UCSD-AML1 (cell line): ENCODE measurements around the gene AMBP.

Source experiments
- DNase-seq: peaks from one replicate; lab custom pipeline; 2025; ENCODE audit not compliant: unreplicated experiment; lab: John Stamatoyannopoulos, UW

AMBP gene

DNA sequence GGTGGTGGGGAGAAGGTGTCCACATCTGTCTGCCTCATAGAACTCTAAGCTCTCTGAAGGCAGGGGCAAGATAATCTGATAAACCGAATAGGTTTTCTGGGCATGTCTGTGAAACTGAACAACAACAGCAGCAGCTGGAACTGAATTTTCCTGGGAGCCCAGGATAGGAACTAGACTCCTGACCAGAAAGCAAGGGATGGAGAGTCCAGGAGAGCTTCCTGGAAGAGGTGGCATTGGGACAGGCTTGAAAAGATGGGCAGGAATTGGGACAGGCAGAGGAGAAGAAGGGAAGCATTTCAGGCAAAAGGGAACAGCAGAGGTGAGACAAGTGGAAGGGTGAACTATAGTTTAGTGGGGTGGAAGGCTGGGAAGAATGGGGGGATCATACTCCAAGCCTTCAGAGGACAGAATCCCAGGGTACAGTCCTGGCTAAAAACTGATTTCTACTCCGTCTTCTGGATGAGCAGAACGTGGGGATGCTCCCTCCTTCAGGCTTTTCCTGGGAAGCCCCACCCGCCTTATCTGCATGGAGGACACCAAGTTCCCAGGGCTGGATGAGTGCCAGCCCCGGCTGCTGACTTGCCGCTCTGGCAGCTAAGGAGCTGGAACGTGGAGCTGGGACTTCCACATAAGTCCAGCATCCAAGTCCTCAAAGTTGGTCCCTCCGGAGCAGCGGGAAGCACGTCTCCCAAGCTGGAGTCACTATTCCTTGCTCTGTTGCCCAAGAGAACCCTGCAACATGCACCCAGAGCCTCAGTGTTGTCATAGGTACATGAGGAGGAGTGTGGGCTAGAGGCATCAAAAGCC is 34.9 kb upstream of the AMBP start:
- DNase-seq, result no peak

- DNase-seq, result no peak
Observed at GRCh38 chr9:114112325-114112724, 34.2 kb upstream of the AMBP start.

DNA sequence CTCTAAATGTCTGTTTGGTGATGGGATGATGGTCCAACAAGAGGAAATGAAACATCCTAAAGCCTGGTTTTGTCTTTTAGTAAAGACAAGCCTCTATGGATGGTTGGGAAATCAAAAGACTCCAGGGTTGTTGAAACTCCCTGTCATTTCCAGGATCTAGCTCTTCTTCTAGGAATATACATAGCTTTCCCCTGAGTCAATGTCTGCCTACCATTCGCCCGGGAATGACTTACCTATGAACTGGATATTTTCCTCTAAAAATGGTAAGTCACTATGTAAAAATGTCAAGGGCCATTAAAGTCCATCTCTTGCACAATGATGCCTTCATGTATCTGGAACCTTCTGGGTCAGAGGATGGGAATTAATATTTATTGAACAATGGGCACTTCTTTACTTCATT is 32.1 kb upstream of the AMBP start:
- no peak for DNase-seq

DNA sequence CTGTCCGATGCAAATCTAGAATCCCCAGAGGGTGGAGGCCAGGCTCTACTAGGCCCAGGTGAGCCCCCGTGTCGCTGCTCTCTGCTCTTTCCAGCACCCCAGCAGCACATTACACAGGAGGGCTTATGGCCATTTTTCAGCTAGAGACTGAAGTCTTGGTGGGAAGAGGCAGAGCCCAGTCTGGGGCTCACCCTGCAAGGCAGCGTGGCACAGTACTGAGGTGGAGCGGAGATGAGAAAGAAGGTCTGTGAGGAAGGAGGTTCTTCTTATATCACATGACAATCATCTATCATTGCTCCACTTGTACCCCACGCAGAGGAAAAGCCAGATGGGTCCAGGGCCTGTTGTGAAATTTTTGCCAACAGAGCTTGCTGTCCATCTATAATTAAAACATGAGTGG is 31.0 kb upstream of the AMBP start:
- DNase-seq, result no peak

DNA sequence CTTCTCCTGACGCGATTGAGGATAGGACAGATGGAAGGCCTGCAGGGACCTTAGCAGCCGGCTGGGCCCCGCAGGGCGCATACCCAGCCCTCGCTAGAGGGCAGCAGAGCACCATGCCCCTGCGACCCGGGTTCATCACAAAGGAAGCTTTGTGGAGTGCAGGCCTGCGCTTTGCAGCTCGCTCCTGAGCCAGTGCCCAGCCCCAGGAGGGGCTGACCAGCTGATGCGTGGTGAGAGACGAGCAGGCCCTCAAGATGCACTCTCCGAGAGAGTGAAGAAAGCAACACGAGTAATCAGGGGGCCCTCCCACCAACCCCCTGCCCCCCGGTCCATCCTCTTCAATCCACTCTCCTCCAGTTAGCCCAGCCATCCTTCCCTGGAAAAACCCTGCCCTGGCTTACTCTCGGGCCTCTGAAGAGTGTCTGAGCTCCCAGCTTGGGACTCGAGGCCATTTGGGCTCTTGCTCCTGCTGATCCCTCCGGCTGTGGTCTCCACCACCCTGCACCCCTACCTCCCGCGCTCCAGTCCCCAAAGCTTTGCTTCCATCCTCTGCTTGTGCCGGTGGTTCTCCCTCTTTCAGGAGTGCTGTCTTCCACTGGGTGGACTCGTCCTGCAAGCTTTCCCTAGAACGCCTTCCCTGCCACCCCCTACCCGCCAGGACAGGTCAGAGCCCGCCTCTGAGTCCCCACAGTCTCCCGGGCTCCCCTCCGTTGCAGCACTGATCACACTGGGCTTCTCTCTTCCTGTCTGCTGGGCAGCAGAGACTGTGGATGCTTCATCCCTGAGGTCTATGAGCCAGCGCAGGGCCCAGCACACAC is 30.1 kb upstream of the AMBP start:
- peak; percentile 72 for DNase-seq

DNA sequence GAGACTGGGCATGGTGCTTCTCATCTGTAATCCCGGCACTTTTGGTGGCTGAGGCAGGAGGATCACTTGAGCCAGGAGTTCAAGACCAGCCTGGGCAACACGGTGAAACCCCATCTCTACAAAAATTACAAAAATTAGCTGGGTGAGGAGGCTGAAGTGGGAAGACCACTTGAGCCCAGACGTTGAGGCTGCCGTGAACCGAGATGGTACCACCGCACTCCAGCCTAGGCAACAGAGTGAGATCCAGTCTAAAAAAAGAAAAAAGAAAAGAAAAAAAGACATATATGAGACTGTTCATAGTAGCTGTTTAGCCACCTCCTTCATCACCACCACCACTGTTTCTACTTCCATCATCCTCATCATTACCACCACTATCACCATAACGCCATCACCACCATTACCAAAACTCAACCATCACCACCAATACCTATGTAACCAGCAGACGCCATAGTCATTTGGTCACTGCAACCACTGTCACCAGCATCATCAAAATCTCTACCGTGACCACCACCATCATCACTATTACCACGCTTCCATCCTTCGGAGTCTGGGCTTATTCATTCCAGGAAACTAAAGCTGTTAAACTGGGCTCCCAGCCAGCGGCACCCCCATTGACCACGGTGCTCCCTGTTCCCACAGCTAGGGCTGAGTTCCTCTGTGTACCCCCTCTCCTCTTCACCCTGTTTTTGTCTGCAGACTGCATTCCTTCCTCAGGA is 29.3 kb upstream of the AMBP start:
- no peak for DNase-seq

DNA sequence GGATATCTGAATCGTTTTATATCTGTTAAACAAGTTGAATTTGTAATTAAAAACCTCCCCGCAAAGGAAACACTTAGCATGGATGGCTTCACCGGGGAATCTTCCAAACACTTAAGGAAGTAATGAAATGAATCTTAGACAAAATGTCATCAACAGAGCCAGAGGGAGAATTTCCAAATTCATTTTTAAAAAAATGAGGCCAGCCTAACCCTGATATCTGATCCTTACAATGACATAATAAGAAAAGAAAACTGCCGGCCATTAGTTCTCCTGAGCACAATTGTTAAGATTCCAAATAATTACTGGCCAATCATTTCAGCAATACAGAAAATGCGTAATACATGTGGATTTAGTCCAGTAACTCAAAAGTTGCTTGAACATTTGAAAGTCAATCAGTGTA is 27.1 kb upstream of the AMBP start:
- no peak for DNase-seq

DNA sequence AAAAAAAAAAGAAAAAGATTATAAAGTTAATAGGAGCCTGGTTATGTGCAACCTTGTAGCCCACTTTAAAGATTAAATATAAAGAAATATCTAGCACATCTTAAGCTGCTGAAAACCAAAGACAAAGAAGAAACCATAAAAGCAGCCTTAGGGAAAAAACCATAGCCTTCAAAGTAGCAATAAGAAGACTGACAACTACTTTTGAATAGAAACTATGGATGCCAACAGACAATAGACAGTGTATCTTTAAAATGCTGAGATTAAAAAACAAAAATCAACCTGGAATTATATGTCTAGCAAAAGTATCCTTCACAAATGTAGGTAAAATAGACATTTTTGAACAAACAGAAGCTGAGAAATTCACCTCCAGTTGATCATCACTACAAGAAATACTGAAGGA is 24.4 kb upstream of the AMBP start:
- DNase-seq, result no peak

DNA sequence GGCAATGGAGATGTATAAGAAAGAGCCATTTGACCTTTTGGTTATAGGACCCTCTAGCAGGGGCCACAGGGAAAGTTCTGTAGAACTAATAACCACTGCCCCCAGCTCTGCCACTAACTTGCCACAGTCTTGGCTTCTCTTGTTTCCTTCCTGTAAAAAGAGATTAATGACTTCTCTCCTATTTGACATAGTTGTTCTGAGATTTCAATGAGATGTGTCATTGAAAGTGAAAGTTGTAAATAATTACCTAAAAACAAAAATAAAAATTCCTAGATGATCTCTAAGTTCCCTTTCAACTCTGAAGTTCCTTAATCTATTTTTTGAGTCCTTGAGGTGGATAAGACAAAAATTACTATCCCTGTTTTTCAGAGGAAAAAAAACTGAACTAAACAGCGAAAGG is 22.4 kb upstream of the AMBP start:
- DNase-seq, result no peak

GRCh38 chr9:114099669-114100270 is 21.7 kb upstream of the AMBP start:
- no peak for DNase-seq

- no peak for DNase-seq
Observed at GRCh38 chr9:114098936-114099668, 21.0 kb upstream of the AMBP start, which contains the start of gene KIF12. TSS of gene KIF12 (minus strand) at chr9:114099292. CDS start at chr9:114099276, 16 bp downstream.

DNA sequence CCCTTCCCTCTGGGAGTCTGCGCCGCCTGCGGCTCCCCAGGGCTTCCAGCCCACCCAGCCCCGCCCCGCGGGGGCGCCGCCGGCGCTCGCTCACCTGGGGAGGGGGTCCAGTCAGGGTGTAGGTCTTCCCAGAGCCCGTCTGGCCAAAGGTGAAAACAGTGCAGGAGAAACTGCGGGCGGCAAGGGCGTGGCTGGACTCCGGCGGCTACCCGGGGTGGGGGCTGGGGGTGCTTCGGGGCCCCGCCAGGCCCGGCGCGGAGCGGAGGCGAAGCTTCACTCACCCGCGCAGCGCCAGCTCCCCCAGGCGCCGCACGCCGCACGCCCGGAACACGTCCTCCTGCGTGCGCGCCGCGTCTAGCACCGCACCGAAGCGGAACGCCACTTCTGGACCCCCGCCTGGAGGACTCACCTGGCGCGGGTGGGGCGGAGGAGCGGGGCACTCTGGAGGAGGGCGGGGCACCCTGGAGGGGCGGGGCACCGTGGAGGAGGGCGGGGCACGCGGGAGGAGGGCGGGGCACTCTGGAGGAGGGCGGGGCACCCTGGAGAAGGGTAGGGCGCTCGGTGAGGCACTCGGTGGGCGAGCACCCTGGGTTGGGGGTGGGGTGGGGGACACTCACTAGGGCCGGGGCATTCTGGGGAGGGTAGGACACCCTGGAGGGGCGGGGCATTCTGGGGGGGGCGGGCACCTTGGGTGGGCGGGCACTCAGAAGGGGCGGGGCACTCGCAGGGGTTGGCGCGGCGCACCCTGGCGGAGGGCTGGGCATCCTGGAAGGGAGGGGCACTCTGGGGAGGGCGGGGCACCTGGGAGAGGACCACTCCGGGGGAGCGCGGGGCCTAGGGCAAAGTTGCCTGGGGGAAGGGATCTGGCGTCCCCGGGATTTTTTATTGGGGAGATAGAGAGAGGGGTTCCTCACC is 20.2 kb upstream of the AMBP start:
- no peak for DNase-seq

DNA sequence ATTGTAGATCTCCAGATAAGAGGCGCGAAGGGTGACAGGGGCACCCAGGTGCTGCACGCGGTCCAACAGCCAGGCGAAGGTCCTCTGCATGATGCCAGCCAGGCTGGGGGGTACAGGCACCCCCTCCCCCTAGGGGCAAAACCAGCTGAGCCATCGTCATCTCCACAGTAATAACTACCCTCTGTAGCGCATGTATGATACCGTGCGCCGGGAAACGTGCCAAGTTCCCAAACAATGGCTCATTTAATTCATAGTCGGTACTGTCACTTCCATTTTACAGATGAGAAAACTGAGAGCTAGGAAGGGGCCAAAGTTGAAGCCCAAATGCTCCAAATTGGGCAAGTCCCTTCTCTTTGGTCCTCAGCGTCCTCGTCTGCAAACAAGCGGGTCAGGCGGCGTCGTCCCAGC is 19.5 kb upstream of the AMBP start:
- DNase-seq, result no peak

DNA sequence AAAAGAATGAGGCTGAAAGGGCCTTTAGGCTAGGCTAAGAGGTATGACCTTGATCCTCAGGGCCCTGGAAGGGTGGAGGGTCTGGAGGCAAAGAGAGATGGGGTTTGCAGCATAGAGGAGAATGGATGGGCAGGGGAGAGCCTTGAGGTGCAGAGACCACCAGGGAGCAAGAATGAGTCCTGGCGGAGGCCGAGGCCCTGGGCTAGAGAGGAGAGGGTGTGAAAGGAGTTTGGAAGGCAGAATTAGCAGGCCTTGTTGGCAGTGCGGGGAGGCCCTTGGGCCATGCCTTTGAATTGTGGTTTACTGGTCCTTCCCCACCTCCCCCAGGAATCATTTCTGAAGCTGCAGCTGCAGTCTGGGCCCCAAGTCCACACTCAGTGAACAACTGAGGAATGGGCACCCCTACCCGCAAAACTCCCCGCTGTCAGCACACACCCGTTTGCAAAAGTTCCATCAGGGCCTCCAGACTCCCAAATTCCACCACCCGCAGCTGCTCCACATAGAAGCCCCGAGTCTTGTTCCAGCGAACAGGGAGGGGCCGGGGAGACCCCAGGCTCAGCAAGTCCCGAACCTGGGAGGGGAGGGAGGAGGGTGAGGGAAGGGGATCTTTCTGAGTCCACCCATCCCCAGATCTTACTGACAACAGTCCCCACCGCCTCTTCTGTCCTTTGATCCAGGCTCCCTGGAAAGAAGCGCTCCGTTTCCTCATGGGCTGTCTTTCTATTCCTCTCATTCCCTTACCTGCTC is 18.9 kb upstream of the AMBP start:
- no peak for DNase-seq

GRCh38 chr9:114096041-114096511 is 18.0 kb upstream of the AMBP start:
- DNase-seq, result no peak

DNA sequence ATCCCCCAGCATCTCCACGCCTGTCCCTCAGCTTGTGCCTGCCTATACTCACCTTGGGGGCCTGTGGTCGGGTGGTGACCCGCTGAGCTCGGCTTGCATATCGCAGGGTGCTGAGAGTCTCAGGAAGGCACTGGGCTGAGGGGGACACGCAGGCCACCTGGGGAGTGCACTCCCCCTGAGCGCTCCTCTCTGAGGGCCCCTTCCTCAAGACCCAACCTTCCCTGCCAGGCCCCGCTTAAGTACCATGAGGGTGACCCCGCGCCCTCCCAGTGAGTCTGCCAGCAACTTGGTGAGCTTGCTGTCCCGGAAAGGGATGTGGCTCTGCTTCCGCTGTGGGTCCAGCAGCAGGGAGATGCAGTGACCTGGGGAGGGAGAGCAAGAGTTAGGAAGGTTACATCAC is 16.9 kb upstream of the AMBP start:
- DNase-seq, result no peak

- DNase-seq, result no peak
Observed at GRCh38 chr9:114093761-114094505, 15.8 kb upstream of the AMBP start.

GRCh38 chr9:114093031-114093471 is 15.0 kb upstream of the AMBP start:
- DNase-seq, result no peak
